NCI-H526 treated with DMSO at 0.1 percent for 48 hours (cell line): ENCODE data around the gene PICALM.
"Not testable (repeated sequence)": the region's sequence is repeated elsewhere in the genome, so short reads cannot be mapped to it uniquely, and the experiment has no call there.

Experiments used
- DNase-seq: peaks from one replicate; lab custom pipeline; 2025; lab: John Stamatoyannopoulos, UW

PICALM gene

GRCh38 chr11:85970593-85970992 lies 98.3 kb downstream of the PICALM start:
- DNase-seq, result no peak

GRCh38 chr11:85967457-85967856 lies 101.4 kb downstream of the PICALM start:
- DNase-seq, result no peak

- DNase-seq, result no peak
Measured at GRCh38 chr11:85965202-85965601, 103.7 kb downstream of the PICALM start.

GRCh38 chr11:85961930-85962363 lies 106.9 kb downstream of the PICALM start:
- DNase-seq, result no peak

GRCh38 chr11:85961130-85961529 lies 107.8 kb downstream of the PICALM start:
- no peak for DNase-seq

GRCh38 chr11:85960678-85961077 lies 108.2 kb downstream of the PICALM start:
- no peak for DNase-seq

GRCh38 chr11:85955531-85955930 lies 113.4 kb downstream of the PICALM start:
- DNase-seq, result no peak

GRCh38 chr11:85953491-85954143 lies 115.3 kb downstream of the PICALM start:
- DNase-seq, result no peak

- DNase-seq, result not testable (repeated sequence)
Measured at GRCh38 chr11:85952108-85952485, 116.8 kb downstream of the PICALM start.

GRCh38 chr11:85951428-85952107 lies 117.3 kb downstream of the PICALM start:
- DNase-seq, result no peak

- no peak for DNase-seq
Measured at GRCh38 chr11:85951049-85951405, 117.9 kb downstream of the PICALM start.

- DNase-seq, result no peak
Measured at GRCh38 chr11:85950317-85951048, 118.4 kb downstream of the PICALM start.

GRCh38 chr11:85949798-85950197 lies 119.1 kb downstream of the PICALM start:
- DNase-seq, result no peak

GRCh38 chr11:85948884-85949283 lies 120.0 kb downstream of the PICALM start:
- no peak for DNase-seq

GRCh38 chr11:85947431-85948272 lies 121.2 kb downstream of the PICALM start:
- no peak for DNase-seq

GRCh38 chr11:85946221-85946620 lies 122.7 kb downstream of the PICALM start:
- DNase-seq, result no peak

- DNase-seq, result no peak
Measured at GRCh38 chr11:85945788-85946187, 123.1 kb downstream of the PICALM start.

- no peak for DNase-seq
Measured at GRCh38 chr11:85945296-85945695, 123.6 kb downstream of the PICALM start.

GRCh38 chr11:85941380-85941973 lies 127.4 kb downstream of the PICALM start:
- DNase-seq, result peak; percentile 39

GRCh38 chr11:85939099-85940015 lies 129.5 kb downstream of the PICALM start:
- no peak for DNase-seq

- no peak for DNase-seq
Measured at GRCh38 chr11:85937835-85938234, 131.0 kb downstream of the PICALM start.
